Measurements from ENCODE around the gene CDC20. TPM values are rescaled to one million over a fixed set of nuclear protein-coding genes. Genes with fewer than 3 reads are reported as not detected.

The CDC20 gene
- total and polyA plus RNA-seq, 2 of the 4 experiments (the other 2 are of a cell fraction), result 103 to 107 TPM

GRCh38 chr1:43334453-43335205 is 24.2 kb upstream of the CDC20 start:
- Histone ChIP-seq H2AK5ac (ENCODE audit: low read depth, low read length) (no peak overlapping the region), H3K14ac (replicated peaks; ENCODE audit: low read depth, low read length) (no peak overlapping the region), H3K27me3 (ENCODE audit: control insufficient read depth, insufficient read depth, low read length) (peaks cover 13% of the 10 kb centered on the region), H3K4me1 (ENCODE audit: control insufficient read depth, insufficient read depth, low read length) (peaks cover 6% of the 10 kb centered on the region), H3K4ac (ENCODE audit: low read depth, low read length) (no peak overlapping the region), H2BK15ac (ENCODE audit: low read depth, low read length) (no peak overlapping the region), H3K36me3 (ENCODE audit: control insufficient read depth, insufficient read depth, low read length) (no peaks in the 10 kb centered on the region), H3K9me3 (ENCODE audit: control insufficient read depth, insufficient read depth, low read length) (no peaks in the 10 kb centered on the region), H3K79me1 (ENCODE audit: low read depth in 1 of 2, low read length in 2 of 2) (no peaks in the 10 kb centered on the region), H3K9ac (ENCODE audit: low read depth, low read length) (no peak overlapping the region), H2BK120ac (ENCODE audit: low read depth, low read length) (no peak overlapping the region), H2AFZ (replicated peaks; ENCODE audit: low read length, poor library complexity) (no peak overlapping the region), H3K56ac (ENCODE audit: extremely low read depth, insufficient read depth, low read length) (no peak overlapping the region), H3K27ac (ENCODE audit: insufficient read depth, low read length) (no peak overlapping the region), H4K8ac (ENCODE audit: low read depth in 2 of 2, low read length in 2 of 2) (no peak overlapping the region), H2AK9ac (replicated peaks; ENCODE audit: low read depth, low read length, poor library complexity) (no peak overlapping the region), H3K23ac (ENCODE audit: low read depth, low read length) (no peak overlapping the region), H3K9me1 (ENCODE audit: insufficient read depth, low read length) (peaks cover 4% of the 10 kb centered on the region; the same call in 1 of the 2 replicates), H2BK5ac (ENCODE audit: low read depth, low read length, poor library complexity, severe bottlenecking) (no peak overlapping the region), H3K4me2 (ENCODE audit: low read depth, low read length) (no peak overlapping the region), H3K4me3 (ENCODE audit: insufficient read depth, low read depth, low read length) (no peak overlapping the region), H3K18ac (ENCODE audit: low read depth, low read length) (no peak overlapping the region), H4K91ac (ENCODE audit: insufficient read depth, low read depth, low read length) (no peak overlapping the region), H4K5ac (ENCODE audit: low read depth, low read length) (no peak overlapping the region), H2BK20ac (ENCODE audit: low read depth, low read length) (no peak overlapping the region), H4K20me1 (ENCODE audit: insufficient read depth, low read length) (no peaks in the 10 kb centered on the region)
- BruUV-seq (replicated peaks), result no TSS peak
- ChIA-PET POLR2A (ENCODE audit: unreplicated experiment) (no interaction called here), CTCF (no interaction called here)
- in situ Hi-C loops (cut with MboI; ENCODE audit: low sequenced_read_pairs), result no loop called here
- intact Hi-C loops (cut with micrococcal nuclease), result no loop called here
- TF ChIP-seq FOS (IDR thresholded peaks at IDR 0.05; ENCODE audit: low read depth, low read length), result no peak
- no peak for TF ChIP-seq BHLHE40 (IDR thresholded peaks at IDR 0.05; ENCODE audit: low read depth, low read length)
- TF ChIP-seq SMC3 (IDR thresholded peaks at IDR 0.05; ENCODE audit: low read depth, low read length), result no peak
- TF ChIP-seq RCOR1 (IDR thresholded peaks at IDR 0.05; ENCODE audit: insufficient replicate concordance, low read length), result no peak
- no peak for TF ChIP-seq MXI1 (IDR thresholded peaks at IDR 0.05; ENCODE audit: borderline replicate concordance, low read depth, low read length)
- TF ChIP-seq POLR2A (IDR thresholded peaks at IDR 0.05; ENCODE audit: low read depth, low read length), result no peak
- no peak for TF ChIP-seq ELK1 (IDR thresholded peaks at IDR 0.05; ENCODE audit: borderline replicate concordance, low read depth, low read length)
- no peak for TF ChIP-seq CEBPB (IDR thresholded peaks at IDR 0.05; ENCODE audit: low read depth, low read length)
- TF ChIP-seq MAFK (IDR thresholded peaks at IDR 0.05; ENCODE audit: low read depth, low read length), result no peak
- dilution Hi-C loops (cut with HindIII; ENCODE audit: low sequenced_read_pairs, unreplicated experiment), result no loop called here
- ATAC-seq (ENCODE audit: low read depth) (no peak), DNase-seq (no peak)
- WGBS, 2 experiments (ENCODE audit: extremely low coverage in 2 of 2, insufficient read length in 1 of 2), result 77% methylated on average over 5 of the region's 7 CpGs; no CpG with 5 or more reads in 1 of the 2 experiments

Measured in IMR-90 (cell line).